Panc1 (cell line): ENCODE data around the gene MYO18B. TPM values are rescaled to one million over a fixed set of nuclear protein-coding genes. Genes with fewer than 3 reads are reported as not detected.

ENCODE experiments used
- ATAC-seq: fragments of 200-7000 bp; cut with Tn5 transposase; 2 replicates; pipeline ENCODE4 v1.9.1; 2020; ENCODE audit warnings: mild to moderate bottlenecking, moderate library complexity
- BruUV-seq: library from RNA; stranded (reverse); fragments of 400-500 nt; replicated peaks from 2 replicates; lab custom pipeline; 2021; lab: Mats Ljungman, UMichigan
- CTCF ChIA-PET: fragments of 300-600 bp; sonication (Branson Sonifier 250); formaldehyde crosslinking; loops from one replicate; lab custom pipeline; 2022; ENCODE audit warnings: antibody characterized with exemption; lab: Charles Lee
- POLR2A ChIA-PET: fragments of 300-600 bp; sonication (Branson Sonifier 250); formaldehyde crosslinking; loops from one replicate; lab custom pipeline; 2022; ENCODE audit warnings: antibody characterized with exemption; lab: Charles Lee
- DNase-seq: peaks from one replicate; pipeline ENCODE4 v3.0.0-alpha.2; 2010; ENCODE audit warnings: low read depth, low spot score
- H3K27ac ChIP-seq: 2 replicates; pipeline ENCODE4 v1.5.1; 2011; ENCODE audit warnings: mild to moderate bottlenecking, low read length, inconsistent platforms
- H3K27me3 ChIP-seq: fragments of 200-500 bp; sonication (Bioruptor generic); 2 replicates; pipeline ENCODE4 v1.6.0; 2014; ENCODE audit warnings: low read length, inconsistent platforms; ENCODE audit not compliant: control insufficient read depth, insufficient read depth
- H3K36me3 ChIP-seq: fragments of 200-500 bp; sonication (Bioruptor generic); 2 replicates; pipeline ENCODE4 v1.5.1; 2014; ENCODE audit warnings: inconsistent platforms, mild to moderate bottlenecking, low read length, moderate library complexity; ENCODE audit not compliant: control insufficient read depth, insufficient read depth
- H3K4me1 ChIP-seq: 2 replicates; pipeline ENCODE4 v1.5.1; 2011; ENCODE audit warnings: inconsistent platforms, mild to moderate bottlenecking, low read length, moderate library complexity; ENCODE audit not compliant: control insufficient read depth, insufficient read depth
- H3K4me3 ChIP-seq, 2 experiments: 2 replicates each; pipeline ENCODE4 v1.5.1; 2011 to 2012; ENCODE audit warnings: low read depth in 2 of 2, low read length in 2 of 2, mild to moderate bottlenecking in 2 of 2, inconsistent platforms in 1 of 2, moderate library complexity in 1 of 2
- H3K9me3 ChIP-seq: fragments of 200-500 bp; sonication (Bioruptor generic); 2 replicates; pipeline ENCODE4 v1.5.1; 2014; ENCODE audit warnings: low read depth, mild to moderate bottlenecking, inconsistent platforms, low read length, moderate library complexity; ENCODE audit not compliant: control insufficient read depth, insufficient read depth
- CTCF ChIP-seq: fragments of 450-650 bp; IDR thresholded peaks from 2 replicates; pipeline ENCODE4 v1.5.1; 2017; ENCODE audit warnings: mild to moderate bottlenecking
- POLR2AphosphoS5 ChIP-seq: IDR thresholded peaks from 2 replicates; pipeline ENCODE4 v1.6.1; 2012; ENCODE audit warnings: mild to moderate bottlenecking, low read depth, low read length, moderate library complexity
- REST ChIP-seq, 2 experiments: IDR thresholded peaks; 2 replicates each; pipeline ENCODE4 v1.6.1; 2011 to 2012; ENCODE audit warnings: low read depth in 2 of 2, control low read depth in 1 of 2, low read length in 1 of 2, mild to moderate bottlenecking in 1 of 2, moderate library complexity in 1 of 2; ENCODE audit not compliant: insufficient read depth in 1 of 2
- SIN3A ChIP-seq: IDR thresholded peaks from 2 replicates; pipeline ENCODE4 v1.6.1; 2012; ENCODE audit warnings: low read depth, mild to moderate bottlenecking, low read length, moderate library complexity, borderline replicate concordance; ENCODE audit not compliant: insufficient read depth
- TCF7L2 ChIP-seq: IDR thresholded peaks from 2 replicates; pipeline ENCODE4 v1.6.1; 2011; ENCODE audit warnings: mild to moderate bottlenecking, low read depth, low read length, inconsistent platforms
- in situ Hi-C: cut with HindIII; loops from 2 replicates; pipeline ENCODE4 v1.10.0; 2016; ENCODE audit warnings: low sequenced_read_pairs, low pct_unique_long_range_greater_than_20kb
- intact Hi-C: fragments of 100-400 bp; cut with micrococcal nuclease; formaldehyde crosslinking; loops from one replicate; pipeline ENCODE4 v1.10.0; 2022; ENCODE audit not compliant: unreplicated experiment
- total RNA-seq: library from RNA; stranded (reverse); gene quantifications from one replicate; pipeline ENCODE4 v1.2.1, GENCODE V29; 2021; ENCODE audit not compliant: unreplicated experiment

Gene MYO18B
- total RNA-seq, 1 experiment from 2014 or later: not detected

- in situ Hi-C loops: no loop called here
These were observed 23.8 kb downstream of the MYO18B start for GRCh38 chr22:25765801-25766200.

GRCh38 chr22:25766418-25766817 is 24.4 kb downstream of the MYO18B start:
- in situ Hi-C loops: no loop called here
- ChIA-PET POLR2A (no interaction called here), CTCF (no interaction called here)
- no peaks in the 10 kb centered on the region for H3K27me3 ChIP-seq
- H3K9me3 ChIP-seq: no peaks in the 10 kb centered on the region
- no peak for TF ChIP-seq TCF7L2
- TF ChIP-seq CTCF: no peak
- no peak for TF ChIP-seq REST (IDR thresholded peaks at IDR 0.05; ENCODE audit: insufficient read depth in 1 of 2, low read depth in 2 of 2, low read length in 1 of 2)
- no peak for TF ChIP-seq SIN3A
- TF ChIP-seq POLR2AphosphoS5: no peak
- no peak for ATAC-seq
- H3K36me3 ChIP-seq: no peaks in the 10 kb centered on the region
- intact Hi-C loops: no loop called here
- H3K27ac ChIP-seq: no peak overlapping the region
- no peaks in the 10 kb centered on the region for H3K4me1 ChIP-seq
- BruUV-seq: no TSS peak
- H3K4me3 ChIP-seq: no peak overlapping the region
- no peak for DNase-seq

More at GRCh38 chr22:25765801-25766200, 23.8 kb downstream of the MYO18B start:
- H3K9me3 ChIP-seq: no peaks in the 10 kb centered on the region
- ChIA-PET POLR2A (no interaction called here), CTCF (no interaction called here)
- DNase-seq (no peak), ATAC-seq (no peak)
- H3K4me3 ChIP-seq: no peak overlapping the region
- intact Hi-C loops: no loop called here
- TF ChIP-seq TCF7L2: no peak
- no peak for TF ChIP-seq CTCF
- TF ChIP-seq SIN3A: no peak
- TF ChIP-seq REST (IDR thresholded peaks at IDR 0.05; ENCODE audit: insufficient read depth in 1 of 2, low read depth in 2 of 2, low read length in 1 of 2): no peak
- no peak for TF ChIP-seq POLR2AphosphoS5
- H3K36me3 ChIP-seq: no peaks in the 10 kb centered on the region
- H3K27me3 ChIP-seq: no peaks in the 10 kb centered on the region
- H3K27ac ChIP-seq: no peak overlapping the region
- BruUV-seq: no TSS peak
- H3K4me1 ChIP-seq: no peaks in the 10 kb centered on the region
